DMS 273 (cell line): ENCODE results near the gene ZC3H11A.
A peak's percentile ranks its signal among the peaks of the same experiment; 100 is the strongest.
"Not testable (repeated sequence)": the region's sequence is repeated elsewhere in the genome, so short reads cannot be mapped to it uniquely, and the experiment has no call there.

Source experiments
- DNase-seq: peaks from one replicate; lab custom pipeline; 2025; ENCODE audit not compliant: unreplicated experiment; lab: John Stamatoyannopoulos, UW

Gene ZC3H11A

DNA sequence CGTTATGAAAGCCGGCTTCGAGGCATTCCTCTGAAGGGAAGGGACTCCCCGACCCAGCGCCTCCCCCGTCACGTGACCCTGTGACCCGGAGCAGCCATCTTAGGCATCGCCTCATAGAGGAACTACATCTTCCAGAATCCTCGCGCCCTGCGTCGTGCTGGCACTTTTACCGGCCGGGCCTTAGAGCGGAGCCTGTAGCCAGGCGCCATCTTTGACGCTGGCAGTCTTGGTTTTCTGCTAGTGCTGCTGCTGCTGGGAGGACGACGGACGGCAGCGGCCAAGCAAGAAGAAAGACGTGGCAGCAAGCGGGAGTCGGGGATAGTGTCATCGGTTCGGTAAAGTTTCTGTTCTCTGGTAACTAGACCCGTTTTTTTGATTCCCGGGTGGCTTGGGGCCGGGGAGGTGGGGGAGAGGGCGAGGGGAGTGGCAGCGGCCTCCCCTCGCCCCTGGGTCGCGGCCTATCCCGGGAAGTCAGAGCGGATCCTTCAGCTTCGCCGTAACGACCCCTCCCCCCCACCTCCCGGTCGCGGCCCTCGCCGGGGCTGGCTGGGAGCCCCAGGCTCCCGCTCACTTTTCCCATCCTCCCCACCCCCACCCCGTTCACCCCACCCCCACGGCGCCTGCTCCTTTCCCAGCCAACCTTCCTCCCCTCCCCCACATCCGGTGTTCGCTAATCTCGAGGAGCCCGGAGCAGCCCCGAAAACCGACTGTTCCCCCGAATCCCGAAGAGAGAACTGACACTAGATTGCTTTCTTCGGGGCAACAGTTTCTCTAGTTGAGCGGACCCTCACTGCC is at the start of gene ZC3H11A, which contains the start of gene ZBED6:
Gene ZC3H11A, plus strand, starts transcription at position 183 of the 795 bp plus-strand sequence. CDS start 21,448 bp downstream, outside the sequence.
Gene ZBED6, plus strand, starts transcription at position 183 of the 795 bp plus-strand sequence. CDS start 1,900 bp downstream, outside the sequence.
- DNase-seq, result peak; percentile 99

DNA sequence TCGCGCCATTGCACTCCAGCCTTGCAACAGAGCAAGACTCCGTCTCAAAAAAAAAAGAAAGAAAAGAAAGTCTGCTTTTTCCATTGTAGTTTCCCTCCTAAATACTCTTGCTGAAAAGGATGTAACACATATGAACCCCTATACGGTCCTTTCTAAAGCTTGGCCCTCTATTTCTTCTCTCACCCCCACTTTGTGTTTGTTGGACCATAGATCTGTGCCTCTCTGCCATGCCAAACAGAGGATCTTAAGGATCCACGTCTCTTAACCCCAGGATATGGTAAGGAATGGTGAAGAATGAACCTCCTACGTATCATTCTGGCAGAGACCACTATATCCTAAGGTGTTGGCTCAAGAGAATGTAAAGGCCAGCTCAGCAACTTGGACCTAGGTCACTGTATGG is 49.1 kb upstream of the ZC3H11A start:
- DNase-seq, result no peak

DNA sequence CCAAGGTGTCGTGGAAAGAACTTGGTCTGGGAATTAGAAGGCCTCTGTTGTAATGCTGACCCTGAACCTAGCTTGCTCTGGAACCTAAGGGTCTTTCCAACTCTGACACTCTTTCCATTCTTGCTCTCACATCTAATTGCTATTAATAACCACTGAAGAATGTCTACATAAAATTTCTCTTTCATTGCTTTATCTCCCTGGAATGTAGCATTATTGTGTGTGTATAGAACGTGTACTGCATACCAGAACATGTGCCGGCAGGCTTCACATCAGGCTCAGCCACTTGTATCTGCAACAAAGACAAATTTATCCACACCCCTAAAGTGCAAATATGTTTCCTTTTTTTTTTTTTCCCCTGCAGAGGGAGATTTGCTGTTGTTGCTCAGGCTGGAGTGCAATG is 44.4 kb upstream of the ZC3H11A start:
- DNase-seq, result no peak

DNA sequence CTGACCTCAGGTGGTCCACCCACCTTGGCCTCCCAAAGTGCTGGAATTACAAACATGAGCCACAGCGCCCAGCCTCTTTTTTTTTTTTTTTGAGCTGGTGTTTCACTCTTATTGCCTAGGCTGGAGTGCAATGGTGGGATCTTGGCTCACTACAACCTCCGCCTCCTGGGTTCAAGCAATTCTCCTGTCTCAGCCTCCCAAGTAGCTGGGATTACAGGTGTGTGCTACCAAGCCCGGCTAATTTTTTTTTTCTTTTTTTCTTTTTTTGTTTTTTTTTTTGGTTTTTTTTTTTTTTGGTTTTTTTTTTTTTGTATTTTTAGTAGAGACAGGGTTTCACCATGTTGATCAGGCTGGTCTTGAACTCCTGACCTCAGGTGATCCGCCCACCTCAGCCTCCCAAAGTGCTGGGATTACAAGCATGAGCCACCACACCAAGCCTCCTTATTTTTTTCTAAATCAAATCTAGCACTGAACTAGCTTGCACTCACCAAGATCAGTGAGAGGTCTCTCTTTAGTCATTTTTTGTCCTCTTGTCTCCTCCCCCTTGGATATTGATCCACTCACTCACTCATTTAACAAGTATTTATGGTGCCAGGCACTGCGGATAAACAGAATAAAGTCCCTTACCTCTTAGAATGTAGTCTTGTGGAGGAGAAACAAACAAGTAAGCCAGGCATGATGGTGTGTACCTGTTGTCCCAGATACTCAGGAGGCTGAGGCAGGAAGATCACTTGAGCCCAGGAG is 43.6 kb upstream of the ZC3H11A start:
- not testable (repeated sequence) for DNase-seq

DNA sequence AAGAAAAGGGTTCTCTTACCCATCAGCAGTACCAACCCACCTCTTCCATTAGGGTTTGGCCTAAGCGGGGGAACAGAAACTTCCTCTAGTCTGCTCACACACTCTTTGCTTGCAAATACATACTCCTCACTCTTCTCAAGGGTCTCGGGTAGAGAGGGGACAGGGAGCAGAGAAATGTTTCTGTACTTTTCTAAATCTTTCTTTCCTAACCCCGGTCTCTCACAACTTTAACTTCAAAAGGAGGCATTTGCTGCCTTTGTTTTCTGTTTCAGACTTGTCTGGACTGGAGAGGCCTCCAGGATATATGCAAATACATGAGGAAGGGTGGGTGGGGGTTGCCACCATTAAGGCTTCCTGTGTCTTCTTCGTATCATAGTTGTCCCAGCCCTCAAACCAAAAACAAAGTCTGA is 41.0 kb upstream of the ZC3H11A start:
- DNase-seq, result no peak

DNA sequence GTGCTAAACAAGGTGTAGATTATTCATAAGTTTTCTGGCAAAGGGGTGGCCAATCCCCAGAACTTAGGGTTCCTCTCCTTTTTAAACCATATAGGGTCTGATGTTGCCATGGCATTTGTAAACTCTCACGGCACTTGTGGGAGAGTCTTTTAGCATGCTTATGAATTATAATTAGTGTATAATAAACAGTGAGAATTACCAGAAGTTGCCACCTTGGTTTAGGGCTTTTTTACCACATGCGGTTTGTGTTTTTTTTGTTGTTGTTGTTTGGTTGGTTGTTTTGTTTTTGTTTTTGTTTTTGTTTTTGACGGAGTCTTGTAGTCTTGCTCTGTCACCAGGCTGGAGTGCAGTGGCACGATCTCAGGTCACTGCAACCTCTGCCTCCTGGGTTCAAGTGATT is 39.4 kb upstream of the ZC3H11A start:
- no peak for DNase-seq

DNA sequence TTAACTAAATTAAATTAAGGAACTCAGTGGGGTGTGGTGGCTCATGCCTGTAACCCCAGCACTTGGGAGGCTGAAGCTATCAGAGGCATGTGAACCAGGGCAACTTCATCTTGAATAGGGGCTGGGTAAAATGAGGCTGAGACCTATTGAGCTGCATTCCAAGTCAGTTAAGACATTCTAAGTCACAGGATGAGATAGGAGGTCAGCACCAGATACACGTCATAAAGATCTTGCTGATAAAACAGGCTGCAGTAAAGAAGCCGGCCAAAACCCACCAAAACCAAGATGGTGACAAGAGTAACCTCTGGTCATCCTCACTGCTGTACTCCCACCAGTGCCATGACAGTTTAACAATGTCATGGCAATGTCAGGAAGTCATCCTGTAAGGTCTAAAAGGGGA is 36.7 kb upstream of the ZC3H11A start:
- not testable (repeated sequence) for DNase-seq

DNA sequence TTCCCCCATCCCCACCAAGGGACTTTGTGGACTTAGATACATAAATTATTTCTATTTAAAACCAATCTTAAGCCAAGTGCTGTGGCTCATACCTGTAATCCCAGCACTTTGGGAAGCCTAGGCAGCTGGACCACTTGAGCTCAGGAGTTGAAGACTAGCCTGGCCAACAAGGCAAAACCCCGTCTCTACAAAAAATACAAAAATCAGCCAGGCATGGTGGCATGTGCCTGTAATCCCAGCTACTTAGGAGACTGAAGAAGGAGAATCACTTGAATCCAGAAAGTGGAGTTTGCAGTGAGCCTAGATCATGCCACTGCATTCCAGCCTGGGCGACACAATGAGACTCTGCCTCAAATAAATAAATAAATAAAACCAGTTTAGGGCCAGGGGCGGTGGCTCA is 34.9 kb upstream of the ZC3H11A start:
- no peak for DNase-seq

DNA sequence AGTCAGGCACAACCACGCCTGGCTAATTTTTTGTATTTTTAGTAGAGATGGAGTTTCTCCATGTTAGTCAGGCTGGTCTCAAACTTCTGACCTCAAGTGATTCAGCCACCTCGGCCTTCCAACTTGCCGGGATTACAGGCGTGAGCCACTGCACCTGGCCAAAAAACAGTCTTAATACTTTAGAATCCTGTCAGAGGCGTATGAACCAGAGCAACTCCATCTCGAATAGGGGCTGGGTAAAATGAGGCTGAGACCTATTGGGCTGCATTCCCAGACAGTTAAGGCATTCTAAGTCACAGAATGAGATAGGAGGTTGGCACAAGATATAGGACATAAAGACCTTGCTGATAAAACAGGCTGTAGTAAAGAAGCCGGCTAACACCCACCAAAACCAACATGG is 33.5 kb upstream of the ZC3H11A start:
- not testable (repeated sequence) for DNase-seq

DNA sequence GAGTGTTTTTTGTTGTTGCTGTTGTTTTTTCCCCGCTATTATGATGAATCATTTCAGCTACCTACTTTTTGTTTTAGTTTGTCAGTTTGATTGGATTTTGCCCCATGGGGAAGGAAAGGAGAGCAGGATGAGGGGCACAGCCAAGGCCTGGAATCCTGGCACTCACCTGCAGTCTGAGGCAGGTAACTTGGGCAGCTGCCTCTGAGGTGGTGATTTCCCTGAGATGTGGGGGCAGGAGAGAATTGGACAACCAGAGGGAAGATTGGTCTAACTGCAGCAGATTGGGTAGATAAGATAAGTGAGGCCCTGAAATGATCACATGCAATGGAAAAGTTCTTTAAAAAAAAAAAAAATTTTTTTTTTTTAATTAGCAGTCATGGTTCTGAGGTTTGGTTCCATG is 31.9 kb upstream of the ZC3H11A start:
- DNase-seq, result no peak

DNA sequence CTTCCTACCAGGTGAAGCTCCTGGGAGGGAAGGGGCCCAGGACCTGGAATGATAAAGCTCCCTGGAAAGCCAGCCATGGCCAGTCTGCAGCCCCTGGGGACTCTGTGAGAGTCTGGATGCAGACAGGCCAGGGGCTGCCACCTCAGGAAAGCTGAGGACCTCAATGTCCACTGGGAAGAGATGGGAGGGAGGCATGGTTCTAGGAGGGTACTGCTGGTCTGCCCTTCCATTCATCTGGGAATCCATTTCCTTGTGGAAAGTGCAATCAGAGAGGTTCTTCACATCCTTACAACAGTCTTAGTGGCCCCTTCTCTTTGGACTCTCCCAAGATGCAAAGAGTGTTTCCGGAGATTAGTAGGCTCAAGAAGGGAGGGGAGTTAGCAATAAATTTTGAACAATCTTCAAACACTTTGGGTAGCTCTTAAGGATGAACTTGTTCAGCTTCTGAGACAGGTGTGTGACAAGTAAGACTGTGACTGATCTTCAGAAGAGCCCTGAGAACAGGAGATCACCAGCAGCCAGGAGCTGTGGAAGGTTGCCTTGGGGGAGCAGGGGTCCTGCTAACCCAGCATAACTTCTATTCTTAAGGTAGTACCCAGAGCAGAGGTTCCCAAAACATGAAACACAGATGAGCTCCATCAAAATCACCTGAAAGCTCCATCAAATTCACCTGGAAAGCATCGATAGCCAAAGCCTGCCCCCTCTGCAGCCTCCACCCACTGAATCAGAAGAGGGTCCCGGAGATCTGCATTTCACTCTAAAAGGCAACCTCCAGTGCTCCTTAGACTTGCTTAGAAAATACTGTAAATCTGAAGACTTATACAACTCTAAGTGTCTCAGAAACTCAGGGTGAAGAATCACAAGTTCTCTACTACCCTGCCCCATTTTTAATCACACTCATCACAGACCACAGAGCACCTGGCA is 31.1 kb upstream of the ZC3H11A start:
- no peak for DNase-seq

DNA sequence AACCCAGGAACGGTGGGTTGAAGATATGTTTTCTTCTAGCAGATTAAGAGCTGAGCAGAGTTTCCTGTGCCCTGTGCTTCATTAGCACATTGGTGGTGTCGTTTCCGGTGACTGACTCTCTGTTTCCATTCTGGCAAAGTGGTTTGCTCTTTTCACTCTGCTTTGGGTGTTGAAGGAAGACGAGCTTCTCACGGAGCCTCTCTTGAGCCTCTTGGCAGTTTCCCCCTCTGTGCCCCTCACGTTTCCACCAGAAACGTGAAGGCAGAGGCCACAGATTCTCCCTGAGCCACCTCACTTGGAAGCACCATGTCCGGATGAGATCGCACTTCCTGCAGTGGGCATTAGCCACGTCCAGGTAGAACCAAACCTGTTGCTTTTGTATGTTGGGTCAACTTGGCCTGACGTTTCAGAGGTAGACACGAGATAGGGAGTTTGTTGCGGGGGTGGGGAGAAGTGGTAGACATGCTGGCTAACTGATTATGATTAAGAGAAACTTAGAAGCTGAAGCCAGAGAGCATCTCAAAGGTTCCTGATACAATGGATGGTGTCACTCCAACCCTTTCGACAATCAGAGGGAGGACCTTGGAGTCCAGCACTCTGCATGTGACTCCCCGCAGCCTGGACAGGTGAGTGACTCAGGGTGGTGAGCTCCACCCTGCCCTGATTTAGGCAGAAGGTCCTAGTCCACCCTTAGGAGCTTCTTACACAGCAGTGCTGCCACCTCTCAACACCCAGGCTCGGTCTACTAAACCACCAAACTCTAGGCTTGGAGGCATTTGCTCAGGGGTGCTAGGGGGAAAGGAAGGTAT is 30.2 kb upstream of the ZC3H11A start, which contains the start of gene LAX1:
Gene LAX1, plus strand, starts transcription at position 155 of the 809 bp plus-strand sequence. Its CDS starts 383 bp downstream, at position 538.
- DNase-seq, result no peak

DNA sequence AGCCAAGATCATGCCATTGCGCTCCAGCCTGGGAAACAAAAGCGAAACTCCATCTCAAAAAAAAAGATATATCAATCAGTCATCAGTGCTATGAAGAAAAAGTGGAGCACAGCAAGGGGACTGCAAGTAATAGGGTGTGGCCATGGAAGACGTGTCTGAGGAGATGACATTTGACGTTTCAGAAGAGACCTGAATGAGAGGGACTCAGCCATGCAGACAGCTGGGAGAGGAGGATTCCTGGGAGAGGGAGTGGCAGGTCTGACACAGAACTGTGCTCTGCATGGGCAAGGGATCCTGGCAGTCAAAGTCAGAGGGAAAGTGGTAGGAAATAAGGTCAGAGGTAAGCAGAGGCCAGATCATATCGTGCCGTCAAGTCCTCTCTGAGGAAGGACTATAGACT is 27.2 kb upstream of the ZC3H11A start:
- DNase-seq, result no peak

DNA sequence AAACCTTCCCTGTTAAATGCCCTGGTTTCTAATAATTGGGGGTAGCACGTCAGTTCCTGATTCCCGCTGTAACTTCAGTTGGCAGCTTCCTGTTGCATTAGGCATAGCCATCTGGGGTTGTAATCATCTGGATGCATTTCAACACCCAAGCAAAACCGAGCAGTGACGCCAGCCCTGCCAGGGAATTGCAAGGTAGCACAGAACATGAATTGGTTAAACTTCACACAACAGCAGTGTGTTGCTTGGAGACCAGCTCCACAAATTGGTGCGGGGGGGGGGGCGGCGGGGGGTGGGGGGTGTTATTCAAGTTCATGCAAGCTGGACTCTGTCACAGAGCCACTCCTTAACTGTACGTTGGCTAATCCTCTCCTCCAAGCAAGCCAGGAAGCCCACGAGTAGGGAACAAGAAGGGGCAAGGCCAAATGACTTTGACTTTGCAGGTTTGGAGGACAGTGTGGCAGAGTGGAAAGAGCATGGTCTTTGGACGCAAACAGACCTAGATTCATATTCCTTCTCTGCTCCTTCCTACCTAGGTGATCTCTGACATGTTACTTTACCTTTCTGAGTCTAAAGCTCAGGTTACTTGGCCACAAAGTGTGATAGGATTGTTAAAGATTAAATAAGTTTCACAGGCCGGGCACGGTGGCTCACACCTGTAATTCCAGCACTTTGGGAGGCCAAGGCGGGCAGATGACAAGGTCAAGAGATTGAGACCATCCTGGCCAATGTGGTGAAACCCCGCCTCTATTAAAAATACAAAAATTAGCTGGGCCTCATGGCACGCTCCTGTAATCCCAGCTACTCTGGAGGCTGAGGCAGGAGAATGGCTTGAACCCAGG is 25.7 kb upstream of the ZC3H11A start:
- peak; percentile 97 for DNase-seq

DNA sequence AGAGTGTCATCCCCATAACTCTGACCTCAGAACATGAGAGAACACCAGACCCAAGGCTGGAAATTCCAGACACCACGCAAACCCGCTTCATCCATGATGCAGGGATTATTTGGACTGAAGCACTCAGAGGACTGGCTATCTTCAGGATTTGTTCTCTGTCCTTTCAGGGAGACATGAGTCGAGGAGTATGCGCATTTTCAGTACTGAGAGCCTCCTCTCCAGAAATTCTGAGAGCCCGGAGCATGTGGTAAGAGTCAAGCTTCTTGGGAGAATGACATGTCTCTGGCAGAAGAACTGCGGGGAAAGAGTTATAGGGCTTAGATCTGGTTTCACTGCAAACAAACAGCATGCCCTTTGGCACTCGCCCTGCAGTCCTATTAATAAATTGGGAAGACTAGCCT is 23.5 kb upstream of the ZC3H11A start:
- no peak for DNase-seq

DNA sequence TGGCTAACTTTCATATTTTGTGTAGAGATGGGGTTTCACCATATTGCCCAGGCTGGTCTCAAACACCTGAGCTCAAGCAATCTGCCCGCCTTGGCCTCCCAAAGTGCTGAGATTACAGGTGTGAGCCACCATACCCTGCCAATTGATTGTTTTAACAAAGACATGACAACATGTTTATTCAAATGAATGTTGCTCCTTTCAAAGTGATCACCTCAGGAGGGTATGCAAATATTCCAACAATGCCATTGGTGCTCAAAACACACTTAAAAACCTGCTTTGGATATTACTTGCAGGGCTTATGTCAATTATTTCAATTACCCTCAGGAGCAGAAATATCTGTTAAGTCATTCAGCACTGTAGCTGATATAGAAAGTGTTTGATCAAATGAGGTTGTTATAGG is 22.6 kb upstream of the ZC3H11A start:
- DNase-seq, result no peak

DNA sequence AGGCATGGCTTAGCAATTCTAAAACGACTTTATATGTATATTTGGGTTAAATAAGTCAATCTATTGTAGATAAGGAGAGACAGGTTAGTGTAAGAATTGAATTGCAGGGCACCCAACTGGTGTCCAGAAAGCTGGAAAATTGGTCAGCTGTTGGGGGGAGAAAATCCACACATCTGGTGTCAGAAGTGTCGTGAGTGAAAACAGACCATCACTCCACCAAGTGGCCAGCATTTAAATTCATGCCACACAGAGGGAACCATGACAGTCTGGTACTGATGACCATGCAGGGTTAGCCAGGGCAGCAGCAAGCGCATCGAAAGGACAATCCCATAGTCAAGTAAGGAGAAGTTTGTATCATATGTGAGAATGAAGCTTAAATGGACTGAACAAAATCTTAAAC is 18.8 kb upstream of the ZC3H11A start:
- peak; percentile 48 for DNase-seq

DNA sequence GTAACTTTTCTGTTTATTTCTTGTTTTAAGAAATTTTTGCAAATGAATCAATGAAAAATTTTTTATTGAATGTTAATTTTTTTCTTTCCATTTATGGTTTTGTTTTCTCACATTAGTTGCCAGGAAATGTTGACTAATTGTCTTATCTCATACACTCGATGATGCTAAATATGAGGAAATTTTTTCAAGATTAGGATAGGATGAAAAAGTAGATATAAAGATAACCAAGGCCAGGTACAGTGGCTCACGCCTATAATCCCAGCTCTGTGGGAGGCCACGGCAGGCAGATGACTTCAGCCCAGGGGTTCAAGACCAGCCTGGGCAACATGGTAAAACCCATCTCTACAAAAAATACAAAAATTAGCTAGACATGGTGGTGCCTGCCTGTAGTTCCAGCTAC is 17.8 kb upstream of the ZC3H11A start:
- no peak for DNase-seq

DNA sequence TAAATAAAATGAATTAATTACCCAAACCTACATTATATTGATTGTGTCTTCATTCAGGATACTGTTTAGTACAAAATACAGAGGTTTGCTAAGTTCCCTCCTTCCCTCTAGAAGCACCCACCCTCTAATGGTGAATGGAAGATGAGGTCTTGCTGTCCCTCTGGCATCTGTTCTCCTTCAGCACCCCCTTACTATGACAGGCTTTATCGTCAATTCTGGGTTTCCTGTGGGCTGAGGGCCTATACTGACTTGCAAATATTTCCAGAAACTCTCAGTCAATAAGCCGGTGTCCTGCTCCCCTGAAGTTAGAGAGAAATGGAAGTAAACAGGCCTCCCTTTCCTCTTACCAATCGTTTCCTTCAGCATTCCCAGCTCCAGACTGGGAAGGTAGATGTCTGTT is 17.3 kb upstream of the ZC3H11A start:
- DNase-seq, result no peak
